GM21390 (cell line): Measurements from ENCODE around the gene OSM.
A peak's percentile ranks its signal among the peaks of the same experiment; 100 is the strongest.

Experiments used
- ATAC-seq: cut with Tn5 transposase; IDR thresholded peaks from one replicate; pipeline ENCODE4 v1.9.1; 2021; ENCODE audit not compliant: unreplicated experiment

OSM gene

DNA sequence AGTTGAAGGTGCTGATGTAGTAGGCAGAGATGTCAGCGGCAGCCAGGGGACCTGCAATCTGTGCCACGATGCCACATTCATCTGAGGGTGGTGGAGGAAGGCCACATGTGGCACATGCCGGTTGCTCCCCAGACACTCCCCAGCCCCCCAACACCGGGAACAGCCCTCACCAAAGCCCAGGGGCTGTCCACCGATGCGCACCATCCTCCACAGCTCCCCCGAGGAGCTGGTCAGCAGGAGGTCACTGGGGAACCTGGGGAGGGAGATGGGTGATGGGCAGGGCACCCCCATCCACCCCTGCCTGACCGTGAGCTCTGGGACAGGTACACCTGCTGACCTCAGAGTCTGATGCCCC lies 19.2 kb upstream of the OSM start:
- no peak for ATAC-seq

GRCh38 chr22:30285176-30285845 lies 18.7 kb upstream of the OSM start:
- ATAC-seq, result no peak

GRCh38 chr22:30284666-30285065 lies 18.0 kb upstream of the OSM start:
- no peak for ATAC-seq

DNA sequence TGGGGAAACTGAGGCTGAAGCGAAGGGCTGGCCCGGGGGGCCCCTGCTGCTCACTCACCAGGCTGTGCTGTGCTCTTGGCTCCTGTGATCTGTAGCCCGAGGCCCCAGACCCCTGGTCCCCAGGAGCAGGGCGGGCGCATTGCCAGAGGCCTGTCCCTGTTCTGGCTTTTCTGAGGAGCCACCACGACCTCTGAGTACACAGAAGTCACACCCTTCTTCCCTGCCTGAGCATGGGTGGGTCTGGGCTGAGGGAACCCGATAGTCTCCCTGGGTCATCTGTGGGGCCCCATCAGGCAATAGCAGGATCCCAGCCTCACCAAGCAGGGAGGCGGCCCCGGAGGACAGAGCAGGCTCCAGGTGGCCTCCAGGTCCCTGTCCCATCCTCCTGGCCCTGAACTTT lies 17.5 kb upstream of the OSM start:
- no peak for ATAC-seq

- no peak for ATAC-seq
These were observed 16.7 kb upstream of the OSM start for GRCh38 chr22:30283342-30283741.

- ATAC-seq, result no peak
These were observed 16.0 kb upstream of the OSM start for GRCh38 chr22:30282616-30283046.

GRCh38 chr22:30280505-30280904 lies 13.9 kb upstream of the OSM start:
- no peak for ATAC-seq

- ATAC-seq, result no peak
These were observed 13.3 kb upstream of the OSM start for GRCh38 chr22:30279932-30280331.

DNA sequence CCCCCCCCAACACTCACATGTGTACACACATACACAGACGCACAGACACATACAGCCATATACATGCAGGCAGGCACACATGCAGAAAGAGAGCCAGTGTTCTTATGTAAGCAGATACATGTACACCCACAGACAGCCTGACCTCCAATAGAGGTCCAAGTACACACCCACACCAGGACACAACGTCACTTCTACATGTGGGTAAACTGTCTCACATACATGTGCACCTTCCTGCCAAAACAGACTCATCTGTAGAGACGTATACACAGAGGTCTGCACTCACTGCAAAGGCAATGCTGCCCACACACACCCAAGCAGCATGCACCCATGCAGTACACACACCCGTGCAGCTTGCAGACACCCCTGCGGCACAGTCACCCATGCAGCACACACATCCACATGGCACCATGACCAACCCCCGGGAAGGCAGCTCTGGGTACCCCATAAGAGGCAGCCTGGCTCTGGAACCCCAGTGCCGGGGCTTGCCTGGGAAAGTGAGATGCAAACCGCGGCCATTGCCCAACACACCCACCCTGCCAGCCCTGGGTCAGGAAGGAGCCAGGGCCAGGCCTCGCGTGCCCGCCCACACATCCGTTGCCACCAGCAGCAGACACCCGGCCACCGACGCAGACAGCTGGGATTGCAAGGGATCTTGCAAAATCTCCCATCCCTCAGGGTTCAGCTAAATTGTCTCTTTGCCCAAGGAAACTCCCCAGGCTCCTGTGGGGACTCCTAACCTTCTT lies 12.6 kb upstream of the OSM start:
- no peak for ATAC-seq

DNA sequence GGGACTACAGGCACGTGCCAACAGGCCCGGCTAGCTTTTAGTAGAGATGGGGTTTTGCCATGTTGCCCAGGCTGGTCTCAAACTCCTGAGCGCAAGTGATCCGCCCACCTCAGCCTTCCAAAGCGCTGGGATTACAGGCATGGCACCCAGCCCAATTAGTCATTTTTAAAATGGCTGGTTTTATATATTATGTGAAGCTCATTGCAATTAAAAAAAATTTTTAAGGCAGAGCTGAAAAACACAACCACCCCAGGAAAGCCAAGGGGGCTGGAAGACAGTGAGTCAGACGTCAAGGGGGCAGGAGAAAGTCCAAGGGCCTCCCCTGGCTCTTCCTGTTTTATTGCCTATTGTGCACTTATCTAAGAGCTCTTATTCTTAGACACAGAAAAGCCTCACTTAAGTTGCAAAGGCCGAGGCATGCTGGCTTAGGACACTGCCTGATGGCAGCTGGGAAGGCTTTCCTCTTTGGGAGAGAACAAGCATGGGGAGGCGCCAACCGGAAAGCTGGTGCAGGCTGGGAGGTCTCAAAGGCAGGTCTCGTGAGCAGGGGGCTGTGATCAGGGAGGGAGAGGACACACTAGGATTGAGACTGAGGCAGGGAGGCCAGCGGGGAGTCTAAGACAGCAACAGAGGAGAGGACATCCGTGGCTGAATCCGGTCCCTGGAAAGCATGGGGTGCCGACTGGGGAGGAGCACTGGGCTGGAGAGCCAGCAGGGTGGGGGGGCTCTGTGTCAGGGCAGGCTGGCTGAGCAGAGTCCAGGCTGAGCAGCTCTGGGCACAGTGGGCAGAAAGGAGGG lies 11.1 kb upstream of the OSM start:
- ATAC-seq, result no peak

DNA sequence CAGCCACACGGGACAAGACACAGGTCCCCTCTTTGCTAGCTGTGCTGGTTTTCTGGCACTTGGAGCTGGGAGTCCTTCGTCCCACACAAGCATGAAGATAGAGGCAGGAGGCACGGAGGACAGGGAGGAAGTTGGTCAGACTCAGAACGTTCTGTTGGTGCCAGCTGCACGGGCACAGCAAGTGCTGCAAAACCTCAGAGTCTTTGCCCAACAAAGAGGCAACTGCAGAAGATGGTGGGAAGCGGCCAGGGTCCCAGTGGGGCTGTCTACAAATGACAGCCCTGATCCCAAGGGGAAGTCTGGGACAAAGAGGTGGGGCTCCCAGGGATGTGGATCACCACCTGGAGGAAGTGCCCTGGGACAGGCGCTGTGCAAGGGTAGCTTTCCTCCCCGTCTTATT lies 9.4 kb upstream of the OSM start:
- no peak for ATAC-seq

- no peak for ATAC-seq
These were observed 9.0 kb upstream of the OSM start for GRCh38 chr22:30275625-30276024.

DNA sequence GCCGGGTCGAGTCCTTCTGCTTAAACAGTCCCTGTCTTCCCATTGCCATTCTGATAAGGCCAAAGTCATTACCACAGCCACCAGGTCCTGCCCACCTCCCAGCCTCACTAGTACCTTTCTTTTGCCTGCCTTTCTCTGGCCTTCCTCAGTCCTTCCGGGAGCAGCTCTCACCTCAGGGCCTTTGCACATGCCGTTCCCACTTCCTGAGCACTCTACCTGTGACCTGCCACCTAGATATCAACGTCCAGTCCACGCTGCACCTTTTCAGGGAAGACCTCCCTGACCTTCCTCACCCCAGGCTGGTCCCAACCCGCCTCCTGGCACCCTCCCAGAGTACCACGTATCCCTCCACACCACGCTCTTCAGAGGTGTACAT lies 7.8 kb upstream of the OSM start:
- ATAC-seq, result no peak

DNA sequence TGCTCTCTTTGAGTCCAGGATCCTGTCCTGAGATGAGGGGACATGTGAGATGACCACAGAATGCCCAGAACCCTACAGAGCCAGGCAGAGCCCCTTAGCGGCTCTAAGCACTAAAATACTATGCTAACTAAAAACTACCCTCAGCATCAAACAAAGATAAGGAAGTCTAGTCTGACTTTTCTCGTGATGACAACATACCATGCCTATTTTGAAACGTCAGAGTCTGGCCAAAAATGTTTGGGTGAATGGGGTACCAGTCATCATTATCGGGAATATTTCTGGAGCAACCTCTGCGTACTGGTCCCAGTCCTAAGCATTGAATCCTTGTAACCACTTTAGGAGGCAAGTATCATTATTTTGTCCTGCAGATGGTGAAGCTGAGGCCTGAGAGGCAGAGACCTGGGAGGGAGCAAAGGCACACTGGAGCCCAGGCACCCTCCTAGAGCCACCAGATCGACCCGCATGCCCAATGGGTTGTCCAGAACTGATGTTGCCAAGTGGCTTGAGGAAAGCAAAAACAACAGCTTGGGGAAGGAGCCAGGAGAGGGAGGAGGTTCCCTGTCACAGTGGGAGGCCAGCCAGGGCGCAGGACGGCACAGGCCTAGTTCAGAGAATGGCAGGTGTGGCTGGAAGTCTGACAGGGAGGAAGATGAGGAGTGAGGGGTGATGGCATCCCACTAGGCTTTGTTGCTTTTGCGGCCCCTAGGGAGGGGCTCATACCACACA lies 7.2 kb upstream of the OSM start:
- ATAC-seq, result no peak

DNA sequence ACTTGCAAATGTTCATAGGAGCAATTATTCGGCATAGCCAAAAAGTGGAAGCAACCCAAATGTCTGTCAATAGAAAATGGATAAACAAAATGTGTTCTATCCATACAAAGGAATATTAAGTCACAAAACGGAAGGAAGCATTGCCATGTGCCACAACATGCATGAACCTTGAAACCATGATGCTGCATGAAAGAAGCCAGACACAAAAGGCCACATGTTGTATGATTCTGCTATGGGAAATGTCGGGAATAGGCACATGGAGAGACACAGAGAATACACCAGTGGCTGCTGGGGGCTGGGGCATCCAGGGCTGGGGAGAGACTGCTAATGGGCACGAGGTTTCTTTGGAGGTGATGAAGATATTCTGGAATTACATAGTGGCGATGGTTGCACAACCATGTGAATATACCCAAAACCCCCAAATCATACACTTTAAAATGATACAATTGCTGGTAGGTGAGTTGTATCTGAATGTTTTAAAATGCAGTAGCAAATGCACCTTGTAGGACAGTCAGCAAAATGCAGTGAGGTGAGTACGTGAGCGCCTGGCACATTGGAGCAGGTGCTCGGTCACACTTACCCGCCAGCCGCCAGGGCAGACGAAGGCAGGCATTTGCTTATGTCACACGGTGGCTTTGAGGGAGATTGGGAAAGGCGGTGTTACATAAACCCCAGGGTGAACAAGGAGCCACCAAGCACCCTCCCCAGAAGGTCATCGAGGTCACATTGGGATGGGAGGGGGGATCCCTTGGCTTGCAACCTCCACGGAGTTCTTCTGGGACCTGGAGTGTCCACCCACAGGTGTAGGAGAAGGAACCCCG lies 6.3 kb upstream of the OSM start:
- no peak for ATAC-seq

GRCh38 chr22:30270832-30271231 lies 4.2 kb upstream of the OSM start:
- ATAC-seq, result no peak

GRCh38 chr22:30268331-30268730 lies 1.7 kb upstream of the OSM start:
- ATAC-seq, result no peak

DNA sequence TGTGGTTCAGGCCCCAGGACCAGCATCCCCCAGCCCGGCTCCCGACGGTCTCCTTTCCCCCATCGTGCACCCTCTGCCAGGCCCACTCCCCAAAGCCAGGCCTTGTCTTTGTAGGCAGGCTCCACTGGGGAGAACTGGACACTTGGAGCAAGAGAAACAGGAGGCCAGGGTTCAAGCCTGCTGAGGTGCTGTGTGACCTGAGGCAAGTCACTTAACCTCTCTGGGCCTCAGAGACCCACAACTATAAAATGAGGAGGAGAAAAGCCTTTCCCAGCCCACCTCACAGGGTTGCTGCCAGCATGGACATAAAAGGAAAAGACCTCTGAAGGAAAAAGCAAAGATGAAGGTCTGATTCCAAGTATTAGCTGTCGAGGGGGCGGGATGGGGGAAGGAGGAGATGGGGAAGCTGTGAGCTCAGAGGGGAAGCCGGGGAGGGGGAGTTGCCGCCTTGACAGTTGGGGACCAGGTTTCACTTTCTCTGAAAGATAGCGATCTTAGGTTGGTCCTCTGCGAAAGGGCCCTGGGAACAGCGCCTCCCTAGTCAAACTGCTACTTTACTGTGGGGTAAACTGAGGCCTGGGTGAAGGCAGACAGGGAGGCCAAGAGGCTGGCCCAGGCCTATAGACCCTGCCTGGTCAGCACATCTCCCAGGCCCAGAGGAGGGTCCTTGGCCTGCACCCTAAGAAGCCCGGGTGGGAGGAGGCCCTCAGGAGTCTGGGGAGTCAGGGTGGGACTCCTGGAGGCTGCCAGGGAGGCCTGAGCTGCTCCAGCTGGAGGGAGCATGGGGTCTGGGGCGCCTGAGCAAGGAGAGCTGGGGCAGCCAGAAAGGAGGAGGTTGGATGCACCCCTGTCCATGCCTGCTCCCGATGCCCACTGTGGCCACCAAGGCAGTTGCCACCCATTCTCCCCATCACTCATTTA lies 991 bp upstream of the OSM start:
- ATAC-seq, result no peak

DNA sequence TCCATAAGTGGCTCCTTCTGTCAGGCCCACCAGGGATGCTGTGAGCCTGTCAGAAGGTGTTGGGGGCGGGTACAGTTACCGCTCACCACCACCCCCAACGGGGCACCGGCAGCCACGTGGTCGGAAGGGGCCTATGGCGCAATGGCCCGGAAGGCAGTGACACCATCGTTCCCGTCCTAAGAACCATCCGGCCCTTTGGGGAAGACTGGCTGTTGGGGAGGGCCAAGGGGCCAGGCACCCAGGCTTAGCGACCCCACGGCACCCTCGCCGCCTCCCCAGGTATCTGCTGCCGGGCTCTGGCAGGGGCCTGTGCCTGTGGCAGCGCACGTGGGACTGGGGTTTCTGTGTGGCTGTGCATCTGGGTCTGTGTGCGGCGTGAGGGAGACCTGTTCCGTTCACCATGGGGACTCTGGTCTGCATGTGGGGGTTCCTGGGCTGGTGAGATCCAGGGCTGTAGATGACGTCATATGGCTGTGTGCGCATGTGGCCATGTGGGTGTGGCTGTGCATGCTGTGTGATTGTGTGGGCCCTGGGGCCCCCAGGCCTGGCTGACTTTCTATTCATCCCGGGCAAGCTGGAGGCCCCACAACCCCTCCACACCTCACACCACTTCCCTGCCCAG lies 717 bp downstream of the OSM start:
- peak; percentile 70 for ATAC-seq
